Thyroid gland (tissue), 4 donors: ENCODE results near the gene PRPF40A.

Experiments
- POLR2A ChIP-seq, 2 donors: fragments of 450-650 bp; IDR thresholded peaks; one replicate each; pipeline ENCODE4 v1.6.1; 2017; ENCODE audit warnings: antibody characterized with exemption in 2 of 2, mild to moderate bottlenecking in 2 of 2, moderate library complexity in 1 of 2
- TF ChIP-seq, protein P1 (sequence below), 6 experiments: fragments of 200-600 bp in 3 of 6; fragments of 450-650 bp in 3 of 6; sonication (generic) in 3 of 6; IDR thresholded peaks; one replicate each; pipeline ENCODE4 v1.5.1; 2016 to 2019; ENCODE audit warnings: antibody characterized with exemption in 6 of 6, mild to moderate bottlenecking in 2 of 6, inconsistent platforms in 1 of 6, moderate library complexity in 1 of 6

GRCh38 chr2:152686321-152686720 lies 30.9 kb downstream of the PRPF40A start:
- TF ChIP-seq, protein P1, sequence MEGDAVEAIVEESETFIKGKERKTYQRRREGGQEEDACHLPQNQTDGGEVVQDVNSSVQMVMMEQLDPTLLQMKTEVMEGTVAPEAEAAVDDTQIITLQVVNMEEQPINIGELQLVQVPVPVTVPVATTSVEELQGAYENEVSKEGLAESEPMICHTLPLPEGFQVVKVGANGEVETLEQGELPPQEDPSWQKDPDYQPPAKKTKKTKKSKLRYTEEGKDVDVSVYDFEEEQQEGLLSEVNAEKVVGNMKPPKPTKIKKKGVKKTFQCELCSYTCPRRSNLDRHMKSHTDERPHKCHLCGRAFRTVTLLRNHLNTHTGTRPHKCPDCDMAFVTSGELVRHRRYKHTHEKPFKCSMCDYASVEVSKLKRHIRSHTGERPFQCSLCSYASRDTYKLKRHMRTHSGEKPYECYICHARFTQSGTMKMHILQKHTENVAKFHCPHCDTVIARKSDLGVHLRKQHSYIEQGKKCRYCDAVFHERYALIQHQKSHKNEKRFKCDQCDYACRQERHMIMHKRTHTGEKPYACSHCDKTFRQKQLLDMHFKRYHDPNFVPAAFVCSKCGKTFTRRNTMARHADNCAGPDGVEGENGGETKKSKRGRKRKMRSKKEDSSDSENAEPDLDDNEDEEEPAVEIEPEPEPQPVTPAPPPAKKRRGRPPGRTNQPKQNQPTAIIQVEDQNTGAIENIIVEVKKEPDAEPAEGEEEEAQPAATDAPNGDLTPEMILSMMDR (IDR thresholded peaks at IDR 0.05): no peak
- no peak for TF ChIP-seq POLR2A (IDR thresholded peaks at IDR 0.05)
